ENCODE results near the gene PRPF38A. TPM values are rescaled to one million over a fixed set of nuclear protein-coding genes. Genes with fewer than 3 reads are reported as not detected.

PRPF38A gene
- total RNA-seq, 1 experiment from 2014 or later = 10.1 TPM

DNA sequence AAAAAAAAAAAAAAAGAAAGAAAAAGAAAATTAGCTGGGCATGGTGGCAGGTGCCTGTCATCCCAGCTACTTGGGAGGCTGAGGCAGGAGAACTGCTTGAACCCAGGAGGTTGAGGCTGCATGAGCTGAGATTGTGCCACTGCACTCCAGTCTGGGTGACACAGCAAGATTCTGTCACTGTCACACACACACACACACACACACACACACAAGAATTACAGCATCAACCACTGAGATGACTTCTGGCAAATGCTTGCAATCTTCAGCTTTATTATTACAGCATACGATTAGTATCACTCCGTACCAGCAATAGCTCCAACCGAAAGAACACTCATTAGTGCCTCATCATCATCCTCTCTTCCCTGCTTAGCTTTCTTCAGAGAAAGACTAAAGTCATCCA is 4.8 kb upstream of the PRPF38A start:
- DNase-seq (ENCODE audit: low spot score) = no peak

DNA sequence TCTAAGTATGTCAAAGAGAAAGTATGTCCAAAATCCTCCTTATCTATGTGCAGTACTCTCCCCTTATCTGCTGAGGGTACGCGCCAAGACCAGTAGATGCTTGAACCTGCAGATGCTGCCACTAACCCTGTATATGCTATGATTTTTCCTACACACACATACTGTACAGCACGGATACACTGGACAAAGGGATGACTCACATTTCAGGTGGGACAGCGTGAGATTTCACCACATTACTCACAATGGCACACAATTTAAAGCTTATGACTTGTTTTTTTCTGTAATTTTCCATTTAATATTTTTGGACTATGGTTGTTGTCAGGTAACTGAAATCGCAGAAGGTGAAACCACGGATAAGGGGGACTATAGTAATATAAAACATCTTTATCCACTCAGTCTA is 4.3 kb upstream of the PRPF38A start:
- DNase-seq (ENCODE audit: low spot score) = no peak

DNA sequence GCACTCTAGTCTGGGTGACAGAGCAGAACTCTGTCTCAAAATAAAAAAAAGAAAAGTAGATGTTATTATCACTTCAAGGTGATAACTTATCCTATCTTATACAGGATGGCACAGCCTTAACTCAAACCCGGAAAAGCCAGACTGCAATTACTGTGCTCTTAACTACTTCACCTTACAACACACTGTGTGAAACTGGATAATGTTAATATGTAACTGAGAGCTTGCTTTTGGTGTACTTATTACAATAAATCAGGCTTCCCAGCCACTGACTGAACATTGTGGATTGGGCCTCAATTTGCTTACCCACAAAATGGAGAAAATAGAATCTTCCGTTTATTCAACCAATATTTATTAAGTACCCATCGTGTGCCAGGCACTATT is 1.6 kb upstream of the PRPF38A start:
- no peak for DNase-seq (ENCODE audit: low spot score)

DNA sequence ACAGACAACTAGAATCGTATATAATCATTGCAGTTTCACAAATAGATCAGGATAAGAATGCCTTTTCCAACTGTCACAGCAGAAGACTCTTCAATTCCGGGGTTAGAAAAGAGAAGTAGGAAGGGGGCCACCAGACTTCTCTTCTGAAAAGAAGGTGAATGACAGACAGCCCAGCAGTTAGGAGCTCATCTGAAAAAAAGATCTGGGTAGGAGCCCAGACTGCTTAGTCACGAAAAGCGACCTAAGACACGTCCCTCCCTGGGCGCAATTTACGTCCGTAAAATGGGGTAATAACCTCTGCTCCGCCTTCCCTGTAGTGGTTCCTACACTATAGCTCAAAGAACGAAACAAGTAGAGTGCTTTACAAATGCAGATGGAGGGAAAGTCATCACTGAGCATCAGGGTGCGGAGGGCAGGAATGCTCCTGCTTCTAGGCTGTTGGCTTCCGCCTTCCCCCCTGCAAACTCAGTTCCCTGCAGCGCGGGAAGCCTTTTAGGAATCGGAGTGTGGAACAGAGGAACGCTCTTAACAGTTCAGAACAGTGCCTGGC is 761 bp upstream of the PRPF38A start:
- peak; percentile 73 for DNase-seq (ENCODE audit: low spot score)

DNA sequence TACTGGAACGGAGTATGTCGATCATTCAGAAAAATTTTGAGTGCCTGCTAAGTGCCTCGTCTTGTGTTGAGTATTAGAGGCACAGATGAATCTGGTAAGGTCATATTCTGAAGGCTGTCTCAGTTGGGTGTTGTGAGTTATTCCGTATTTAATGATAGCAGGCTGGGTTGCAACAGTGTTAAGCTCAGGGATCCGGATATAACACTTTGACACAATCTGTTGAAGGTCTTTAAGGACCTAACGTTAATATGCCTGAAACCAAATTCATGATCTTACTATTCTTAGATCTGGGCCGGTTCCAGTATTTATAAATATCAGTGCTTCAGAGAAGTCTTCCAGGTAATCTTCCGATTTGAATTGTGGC is 555 bp downstream of the PRPF38A start:
- DNase-seq (ENCODE audit: low spot score) = no peak

DNA sequence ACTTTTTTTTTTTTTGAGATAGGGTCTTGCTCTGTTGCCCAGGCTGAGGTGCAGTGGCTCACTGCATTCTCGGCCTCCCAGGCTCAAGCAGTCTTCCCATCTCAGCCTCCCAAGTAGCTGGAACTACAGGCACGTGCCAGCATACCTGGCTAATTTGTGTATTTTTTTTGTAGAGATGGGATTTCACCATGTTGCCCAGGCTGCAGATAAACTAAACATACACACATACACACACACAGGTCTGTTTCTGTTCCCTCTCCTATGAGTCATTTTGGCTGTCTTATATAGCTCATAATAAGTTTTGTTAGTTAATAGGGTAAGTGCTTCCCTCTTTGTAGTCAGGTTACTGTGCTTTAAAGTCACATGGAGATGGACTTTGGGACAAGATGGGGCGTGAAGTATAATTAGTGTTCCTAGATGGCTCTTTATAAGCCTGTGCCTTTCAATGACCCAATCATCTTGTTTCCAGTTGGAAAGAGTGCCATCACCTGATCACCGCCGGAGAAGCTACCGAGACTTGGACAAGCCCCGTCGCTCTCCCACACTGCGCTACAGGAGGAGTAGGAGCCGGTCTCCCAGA is 9.1 kb downstream of the PRPF38A start:
- no peak for DNase-seq (ENCODE audit: low spot score)

DNA sequence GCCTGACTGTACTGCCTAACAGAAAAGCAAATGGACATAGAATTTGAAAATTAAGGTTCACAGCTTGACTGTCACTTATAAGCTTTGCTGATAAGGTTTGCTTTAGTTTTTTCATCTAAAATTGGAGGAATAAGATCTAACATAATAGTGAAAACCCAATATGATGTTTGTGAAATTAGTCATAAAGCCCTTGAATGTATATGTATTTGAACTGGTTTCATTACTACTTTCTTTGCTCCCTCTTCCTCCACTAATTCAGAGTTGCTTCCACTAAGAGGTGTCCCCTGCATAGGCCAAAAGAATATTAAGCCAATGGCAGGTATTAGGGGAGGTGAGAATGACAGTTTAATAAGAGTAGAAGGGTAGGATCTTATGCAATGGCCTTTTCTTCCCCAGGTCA is 10.5 kb downstream of the PRPF38A start:
- no peak for DNase-seq (ENCODE audit: low spot score)

DNA sequence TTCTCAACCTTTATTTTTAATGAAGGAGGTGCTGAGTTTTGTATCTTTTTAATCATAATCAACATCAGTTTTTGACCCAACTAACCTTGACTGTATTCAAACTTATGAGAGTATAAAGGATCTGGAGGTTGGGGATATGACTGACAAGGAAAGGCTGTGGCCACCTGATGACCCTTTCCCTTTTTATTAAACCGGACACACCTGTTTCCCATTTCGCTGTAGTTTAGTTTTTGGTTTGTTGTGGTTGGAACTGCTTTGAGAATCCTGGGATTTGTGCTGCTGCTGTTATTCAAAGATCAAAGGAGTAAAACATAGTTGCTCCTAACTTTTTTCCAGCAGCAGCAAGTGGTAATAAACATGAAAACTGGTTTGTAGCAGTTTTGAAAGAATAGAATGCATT is 12.4 kb downstream of the PRPF38A start:
- DNase-seq (ENCODE audit: low spot score) = no peak

DNA sequence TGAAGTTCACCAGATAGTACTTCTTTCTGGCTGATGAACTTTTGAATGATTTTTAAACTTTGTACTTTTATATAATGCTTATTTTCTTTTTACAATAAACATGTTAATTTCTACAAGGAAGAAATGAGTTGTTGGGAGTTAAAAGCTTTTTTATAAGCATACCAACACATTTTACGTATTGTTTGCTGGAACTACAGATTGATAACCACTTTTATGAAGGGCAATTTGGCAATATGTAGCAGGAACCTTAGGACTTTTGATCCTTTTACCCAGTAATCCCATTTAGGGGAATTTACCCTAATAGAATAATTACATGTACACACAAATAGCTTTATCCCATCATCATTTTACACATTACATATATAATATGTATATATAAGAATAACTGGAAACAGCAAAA is 16.3 kb downstream of the PRPF38A start:
- no peak for DNase-seq (ENCODE audit: low spot score)

DNA sequence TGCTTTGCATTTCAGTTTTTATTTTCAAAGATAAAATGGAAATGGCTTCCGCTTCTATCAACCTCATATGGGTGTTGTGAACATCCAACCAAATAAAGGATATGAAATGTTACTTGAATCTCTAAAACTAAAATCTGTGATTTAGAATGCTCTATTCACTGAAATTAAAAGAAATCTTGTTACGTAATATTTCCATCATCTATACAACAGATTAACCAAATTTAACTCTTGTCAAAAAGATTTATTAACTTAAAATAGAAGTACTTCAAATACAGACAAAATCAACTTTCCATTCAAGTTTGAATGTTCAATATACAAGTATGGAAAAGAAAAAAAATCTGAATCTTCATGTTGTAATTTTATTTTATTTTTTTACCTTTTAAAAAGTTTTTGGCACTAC is 18.7 kb downstream of the PRPF38A start:
- DNase-seq (ENCODE audit: low spot score) = no peak

DNA sequence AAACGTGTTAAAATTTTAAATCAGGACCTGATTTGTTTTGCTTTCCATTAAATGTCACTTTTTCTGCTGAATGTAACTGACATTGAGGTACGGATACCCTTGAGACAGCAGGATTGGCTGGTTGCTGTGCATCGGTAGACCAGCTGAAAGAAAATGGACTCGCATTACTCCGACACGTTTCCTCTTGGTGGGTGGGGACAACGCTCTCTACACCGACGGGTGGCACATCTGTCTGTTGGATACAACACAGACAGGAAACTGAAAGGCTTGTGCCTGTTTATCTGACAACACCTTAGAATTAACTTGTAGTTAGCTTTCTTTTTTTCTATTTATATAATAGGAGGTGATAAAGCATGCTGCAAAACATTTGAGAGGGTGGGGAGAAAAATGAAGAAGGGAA is 19.4 kb downstream of the PRPF38A start:
- no peak for DNase-seq (ENCODE audit: low spot score)

DNA sequence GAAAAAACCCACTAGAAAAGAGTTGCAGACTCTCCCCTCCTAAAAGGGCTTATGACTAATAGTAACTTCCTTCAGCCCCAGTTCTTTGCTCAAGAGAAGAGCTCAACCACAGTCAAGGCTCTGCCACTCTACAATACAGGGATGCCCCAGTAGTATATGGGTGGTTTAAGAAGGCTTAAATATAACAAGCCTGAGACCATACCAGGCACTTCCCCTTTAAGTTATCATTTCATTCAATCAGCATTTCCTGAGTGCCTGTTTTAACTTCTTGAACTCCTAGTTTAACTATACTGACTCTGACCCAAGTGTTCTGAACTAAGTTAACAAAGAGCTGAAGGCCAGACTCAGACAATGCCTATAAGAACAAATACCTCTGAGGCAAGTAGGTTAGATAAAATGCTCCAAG is 19.8 kb downstream of the PRPF38A start:
- no peak for DNase-seq (ENCODE audit: low spot score)

DNA sequence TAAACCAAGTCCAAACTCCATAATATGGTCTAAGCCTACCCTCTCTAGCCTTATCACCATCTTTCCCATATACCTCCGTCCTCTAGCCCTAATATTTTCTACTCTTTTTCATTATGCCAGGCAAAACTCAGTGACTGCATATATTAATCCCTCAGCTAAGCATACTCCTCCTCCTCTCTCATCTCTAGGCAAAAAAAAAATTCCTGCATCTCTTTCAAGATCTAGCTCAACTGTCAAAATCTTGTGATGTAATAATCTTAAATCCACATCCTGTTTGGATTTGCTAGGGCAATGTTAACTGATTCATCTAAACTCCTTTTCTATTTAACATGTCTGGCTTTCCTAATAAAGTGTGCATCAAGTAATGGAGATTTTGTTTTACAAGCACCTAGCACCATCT is 20.4 kb downstream of the PRPF38A start:
- no peak for DNase-seq (ENCODE audit: low spot score)

DNA sequence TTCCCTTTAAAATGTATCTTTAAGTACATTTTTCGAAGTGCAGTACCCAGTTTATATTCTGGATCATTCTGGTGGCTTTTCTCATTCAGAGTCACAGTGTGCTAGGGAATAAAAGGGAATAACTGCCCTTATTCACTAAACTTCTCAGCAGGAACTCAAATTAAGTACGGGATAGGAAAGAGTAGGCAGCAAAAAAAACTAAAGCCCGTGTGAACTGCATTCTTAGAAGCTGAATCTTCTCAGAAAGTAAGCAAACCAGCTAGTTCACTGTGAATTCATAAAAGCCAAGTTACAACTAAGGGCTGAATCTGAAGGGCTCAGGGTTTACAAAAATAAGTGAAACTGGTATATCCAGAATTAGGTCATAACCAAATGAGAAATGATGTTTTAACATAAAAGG is 22.0 kb downstream of the PRPF38A start:
- no peak for DNase-seq (ENCODE audit: low spot score)

DNA sequence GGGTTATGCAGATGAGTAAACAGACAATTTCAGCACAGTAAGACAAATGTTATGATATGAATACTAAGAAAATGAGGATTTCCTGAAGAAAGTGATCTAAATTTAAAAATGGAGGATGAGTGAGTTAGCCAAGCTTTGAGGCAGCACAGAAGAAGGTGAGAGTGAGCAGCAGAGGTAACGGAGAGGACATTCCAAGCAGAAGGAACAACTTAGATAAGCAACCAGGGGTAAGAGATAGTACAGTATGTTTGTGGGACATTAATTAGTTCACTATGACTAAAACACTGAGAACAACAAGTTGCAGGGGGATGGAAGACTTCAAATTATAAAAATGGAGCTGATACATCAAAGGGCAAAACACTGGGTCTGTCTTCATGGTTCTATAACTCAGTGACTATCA is 22.8 kb downstream of the PRPF38A start:
- DNase-seq (ENCODE audit: low spot score) = no peak

DNA sequence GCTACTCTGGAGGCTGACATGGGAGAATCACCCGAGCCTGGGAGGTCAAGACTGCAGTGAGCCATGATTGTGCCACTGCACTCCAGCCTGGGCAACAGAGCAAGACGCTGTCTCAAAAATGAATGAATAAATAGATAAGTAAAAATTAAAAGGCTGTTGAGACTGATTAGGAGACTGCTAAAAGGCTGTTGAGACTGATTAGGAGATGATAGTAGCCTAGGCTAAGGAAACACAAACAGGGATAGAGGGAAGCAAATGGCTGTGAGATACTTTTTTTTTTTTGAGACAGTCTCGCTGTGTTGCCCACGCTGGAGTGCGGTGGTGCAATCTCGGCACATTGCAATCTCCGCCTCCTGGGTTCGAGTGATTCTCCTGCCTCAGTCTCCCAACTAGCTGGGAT is 28.4 kb downstream of the PRPF38A start:
- no peak for DNase-seq (ENCODE audit: low spot score)

DNA sequence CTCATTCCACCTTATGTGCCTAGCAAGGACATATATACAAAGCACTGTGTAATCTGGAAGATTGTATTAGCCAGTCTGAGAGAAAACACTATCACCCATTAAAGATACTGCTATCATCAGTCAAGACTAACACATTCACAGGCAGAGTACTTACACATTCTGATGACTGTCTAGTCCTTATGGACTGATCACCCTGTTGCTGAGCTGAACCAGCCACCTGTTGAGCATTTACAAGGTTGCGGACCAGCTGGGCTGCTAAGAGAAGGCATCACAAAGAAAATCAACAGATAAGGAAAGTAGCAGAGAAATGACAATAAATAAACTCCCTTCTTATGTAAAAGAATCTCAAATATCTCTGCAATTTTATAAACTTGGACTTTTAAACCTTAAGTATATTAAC is 30.8 kb downstream of the PRPF38A start:
- DNase-seq (ENCODE audit: low spot score) = no peak

DNA sequence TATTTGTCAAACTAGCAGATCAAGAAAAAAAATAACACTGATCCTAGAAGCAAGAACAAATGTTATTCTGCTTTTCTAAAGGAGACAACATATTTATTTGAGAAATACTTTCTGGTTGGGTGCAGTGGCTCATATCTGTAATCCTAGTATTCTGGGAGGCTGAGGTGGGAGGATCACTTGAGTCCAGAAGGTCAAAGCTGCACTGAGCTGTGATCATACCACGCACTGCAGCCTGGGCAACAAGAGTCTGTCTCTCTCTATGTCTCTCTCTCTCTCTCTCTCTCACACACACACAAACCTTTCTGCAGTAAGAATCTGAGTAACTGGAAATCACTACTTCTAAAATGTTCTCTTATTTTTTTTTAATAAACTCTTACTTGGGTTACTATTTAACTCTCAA is 31.2 kb downstream of the PRPF38A start:
- no peak for DNase-seq (ENCODE audit: low spot score)

DNA sequence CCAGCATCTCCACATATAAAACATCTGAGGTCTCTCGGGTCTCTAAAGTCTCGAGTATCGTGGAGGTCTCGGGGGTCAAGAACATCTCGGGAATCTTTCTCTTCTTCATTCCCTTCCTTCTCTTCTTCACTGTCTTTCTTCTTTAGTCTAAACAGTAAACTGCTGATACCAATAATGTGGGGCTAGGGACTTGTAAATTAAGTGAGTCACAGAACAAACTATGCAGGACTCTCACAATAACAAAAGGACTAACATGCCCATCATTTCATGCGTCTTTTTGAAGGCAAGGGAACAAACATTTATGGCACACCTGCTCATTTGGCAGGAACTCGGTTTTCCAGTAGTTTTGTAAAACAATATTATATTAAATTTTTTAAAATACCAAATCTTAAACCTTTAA is 32.4 kb downstream of the PRPF38A start:
- no peak for DNase-seq (ENCODE audit: low spot score)

DNA sequence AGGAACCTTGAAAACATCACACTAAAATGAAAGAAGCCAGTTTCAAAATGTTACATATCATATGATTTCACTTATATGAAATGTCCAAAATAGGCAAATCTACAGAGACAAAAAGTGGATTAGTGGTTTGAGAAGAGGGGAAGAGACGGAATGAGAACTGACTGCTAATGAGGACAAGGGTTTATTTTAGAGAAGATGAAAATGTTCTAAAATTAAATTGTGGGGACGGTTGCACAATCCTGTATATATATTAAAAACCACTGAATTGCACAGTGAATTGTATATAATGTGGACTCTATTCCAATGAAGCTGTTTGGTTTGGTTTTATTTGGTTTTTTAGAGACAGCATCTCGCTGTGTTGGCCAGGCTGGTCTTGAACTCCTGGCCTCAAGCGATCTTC is 35.6 kb downstream of the PRPF38A start:
- DNase-seq (ENCODE audit: low spot score) = no peak

DNA sequence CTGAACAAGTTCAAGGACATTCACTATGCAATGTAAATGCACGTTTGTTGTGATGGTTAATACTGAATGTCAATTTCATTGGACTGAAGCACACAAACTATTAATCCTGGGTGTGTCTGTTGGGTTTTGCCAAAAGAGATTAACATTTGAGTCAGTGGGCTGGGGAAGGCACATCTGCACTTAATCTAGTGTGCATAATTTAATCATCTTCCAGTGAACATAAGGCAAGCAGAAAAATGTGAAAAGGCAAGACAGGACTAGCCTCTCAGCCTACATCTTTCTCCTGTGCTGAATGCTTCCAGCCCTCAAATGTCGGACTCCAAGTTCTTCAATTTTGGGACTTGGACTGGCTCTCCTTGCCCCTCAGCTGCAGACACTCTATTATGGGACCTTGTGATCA is 40.1 kb downstream of the PRPF38A start:
- no peak for DNase-seq (ENCODE audit: low spot score)

DNA sequence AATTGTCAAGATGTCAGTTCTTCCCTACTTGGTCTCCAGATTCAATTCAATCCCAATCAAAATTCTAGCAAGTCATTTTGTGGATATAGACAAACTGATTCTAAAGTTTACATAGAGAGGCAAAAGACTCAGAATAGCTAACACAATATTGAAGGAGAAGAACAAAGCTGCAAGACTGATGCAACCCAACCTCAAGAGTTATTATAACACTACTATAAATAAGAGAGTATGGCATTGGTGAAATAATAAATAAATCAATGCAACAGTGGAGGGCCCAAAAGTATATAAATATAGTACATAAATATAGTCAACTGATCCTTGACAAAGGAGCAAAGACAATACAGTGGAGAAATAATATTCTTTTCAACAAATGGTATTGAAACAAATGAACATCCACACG is 49.7 kb downstream of the PRPF38A start:
- no peak for DNase-seq (ENCODE audit: low spot score)

DNA sequence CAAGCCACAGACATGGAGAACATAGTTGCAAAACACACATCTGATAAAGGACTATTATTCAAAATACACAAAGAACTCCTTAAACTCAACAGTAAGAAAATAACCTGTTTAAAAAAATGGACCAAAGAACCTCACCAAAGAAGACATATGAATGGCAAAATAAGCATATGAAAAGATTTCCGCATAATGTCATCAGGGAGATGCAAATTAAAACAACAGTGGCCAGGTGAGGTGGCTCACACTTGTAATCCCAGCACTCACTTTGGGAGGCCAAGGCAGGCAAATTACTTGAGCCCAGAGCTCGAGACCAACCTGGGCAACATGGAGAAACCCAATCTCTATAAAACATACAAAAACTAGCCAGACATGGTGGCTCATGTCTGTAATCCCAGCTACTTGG is 50.4 kb downstream of the PRPF38A start:
- no peak for DNase-seq (ENCODE audit: low spot score)

DNA sequence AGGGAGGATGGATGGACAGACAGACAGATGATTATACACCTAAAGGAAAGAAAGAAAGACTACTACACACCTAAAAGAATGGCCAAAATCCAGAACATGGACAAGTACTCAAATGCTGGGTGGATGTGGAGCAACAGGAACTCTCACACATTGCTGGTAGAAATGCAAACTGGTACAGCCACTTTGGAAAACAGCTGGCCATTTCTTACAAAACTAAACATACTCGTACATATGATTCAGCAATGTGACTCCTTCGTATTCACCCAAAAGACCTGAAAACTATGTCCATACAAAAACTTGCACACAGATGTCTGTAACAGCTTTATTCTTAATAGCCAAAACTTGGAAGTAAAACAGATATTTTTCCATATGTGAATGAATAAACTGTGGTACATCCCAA is 51.3 kb downstream of the PRPF38A start:
- DNase-seq (ENCODE audit: low spot score) = no peak

DNA sequence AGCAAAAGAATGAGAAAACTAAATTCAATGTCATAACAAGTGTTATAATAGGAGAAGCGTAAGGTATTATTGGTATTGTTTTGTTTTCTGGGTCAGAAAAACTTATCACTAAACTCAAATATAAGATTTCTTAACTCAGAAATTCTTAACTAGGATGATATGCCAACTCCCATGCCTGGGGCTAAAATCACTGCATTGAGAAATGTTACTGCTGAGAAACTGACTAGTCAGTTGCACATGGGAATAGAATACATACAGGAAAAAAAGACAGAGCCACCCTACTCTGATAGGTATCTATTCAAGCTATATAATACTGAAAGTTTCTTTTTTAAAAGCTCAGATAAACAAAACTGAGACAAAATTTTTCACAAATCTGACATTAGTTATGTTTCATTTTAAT is 56.3 kb downstream of the PRPF38A start:
- DNase-seq (ENCODE audit: low spot score) = no peak
